ENCODE results near the gene HAND2.

HAND2 gene

DNA sequence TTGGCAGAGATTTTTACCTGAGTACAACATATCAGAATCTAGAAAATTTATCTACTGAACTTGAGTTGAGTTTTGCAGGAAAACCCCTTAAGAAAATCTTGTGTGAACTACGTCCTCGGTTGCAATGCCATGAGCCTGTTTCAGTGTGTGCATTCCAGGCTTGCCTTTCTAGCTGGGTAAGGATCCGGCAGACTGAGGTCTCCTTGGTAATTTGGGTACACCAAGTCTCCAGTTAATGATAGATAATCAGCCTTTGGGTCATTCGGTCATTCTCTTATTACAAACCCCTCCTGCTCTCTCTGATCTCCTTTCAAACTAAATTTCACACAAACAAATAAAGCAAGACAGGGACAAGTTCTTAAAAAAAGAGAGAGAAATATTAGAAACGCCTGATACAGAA, 5.9 kb upstream of the HAND2 start:
- no peak for DNase-seq

DNA sequence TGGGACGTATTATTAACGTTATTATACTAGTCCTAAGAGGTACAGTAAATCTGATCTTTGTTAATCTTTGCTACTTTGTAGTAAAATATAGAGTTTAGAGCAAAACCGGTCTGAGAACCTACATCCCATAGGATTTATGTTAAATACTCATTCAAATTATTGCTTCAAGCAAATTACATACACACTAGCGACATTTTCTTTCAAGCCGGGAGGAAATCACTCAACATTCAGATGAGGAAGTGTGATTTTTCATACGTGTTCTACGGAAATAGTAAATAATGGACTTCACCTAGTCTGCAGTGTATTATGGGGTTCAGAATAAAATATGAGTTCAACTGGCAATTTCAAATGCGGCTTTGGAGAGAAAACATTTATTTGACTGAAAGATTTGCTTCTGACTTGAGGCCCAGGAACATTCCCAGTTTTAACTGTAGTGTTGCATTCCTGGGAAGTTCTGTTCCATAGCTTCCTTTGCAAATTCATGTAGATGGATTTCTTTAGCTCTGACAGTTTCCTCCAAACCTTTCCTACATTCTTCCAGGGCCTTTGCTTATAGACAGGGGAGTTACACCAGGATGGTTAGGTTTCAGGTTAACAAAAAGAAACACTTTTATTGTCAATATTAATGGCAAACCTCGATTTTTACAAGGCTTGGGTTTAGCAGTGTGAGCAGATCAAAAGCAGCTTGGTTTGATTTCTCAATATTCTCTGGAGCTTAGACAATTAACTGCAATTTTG, 5.3 kb upstream of the HAND2 start:
- DNase-seq, result no peak

DNA sequence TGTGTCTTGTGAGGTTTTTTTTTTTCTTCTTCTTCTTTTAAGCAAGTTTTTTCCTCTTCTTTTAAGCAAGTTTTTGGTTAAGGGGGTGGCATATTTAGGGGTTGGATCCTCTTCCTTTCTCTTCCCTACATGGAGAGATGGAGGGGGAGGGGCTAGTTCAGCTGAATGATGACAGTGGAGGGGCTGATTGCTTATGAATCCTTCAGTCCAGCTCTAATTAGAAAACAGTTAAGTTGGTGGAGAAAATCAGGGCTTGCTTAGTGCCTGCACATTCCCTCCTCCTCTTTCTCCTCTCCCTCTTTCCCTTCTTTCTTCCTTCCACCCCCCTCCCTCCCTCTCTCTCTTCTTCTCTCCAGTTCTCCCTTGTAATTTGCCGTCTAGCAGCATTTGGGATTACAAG, 4.4 kb upstream of the HAND2 start:
- DNase-seq, result no peak

DNA sequence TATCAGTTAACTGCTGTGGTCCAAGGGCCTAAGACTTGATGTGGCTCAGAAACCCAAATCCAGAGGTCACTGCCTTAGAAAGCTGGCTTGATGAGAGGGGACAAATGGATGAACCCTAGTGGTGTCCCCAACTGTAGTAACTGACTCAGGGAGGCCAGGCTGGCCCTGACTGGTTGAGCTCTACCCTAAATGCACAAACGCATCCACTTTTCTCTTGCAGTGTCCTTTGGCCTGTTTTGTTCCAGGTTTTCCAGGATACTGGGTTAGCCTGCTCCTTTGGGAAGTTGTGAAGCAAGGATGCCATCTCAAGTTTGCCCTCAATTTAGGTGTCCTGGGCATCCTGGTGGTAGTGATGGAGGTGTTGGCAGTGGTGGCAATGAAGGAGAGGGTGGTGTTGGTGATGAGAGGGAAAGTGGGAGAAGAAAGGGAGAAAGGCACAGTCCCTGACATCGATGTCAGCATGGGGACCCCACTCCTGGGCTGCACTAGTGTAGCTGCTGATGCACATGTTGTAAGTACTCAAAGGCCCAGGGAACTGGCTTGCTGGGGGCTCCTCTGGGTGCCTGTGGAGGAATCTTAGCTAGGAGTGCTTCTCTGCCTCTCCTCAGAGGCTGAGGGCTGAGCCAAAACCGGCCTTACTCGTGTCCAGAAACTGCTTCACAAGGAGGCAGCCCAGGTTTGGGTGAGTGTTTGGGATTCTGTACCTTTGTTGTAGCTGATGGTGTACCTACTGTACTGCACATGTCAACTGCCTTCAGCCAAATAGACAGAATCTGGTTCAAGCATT, 2.9 kb upstream of the HAND2 start:
- no peak for DNase-seq

DNA sequence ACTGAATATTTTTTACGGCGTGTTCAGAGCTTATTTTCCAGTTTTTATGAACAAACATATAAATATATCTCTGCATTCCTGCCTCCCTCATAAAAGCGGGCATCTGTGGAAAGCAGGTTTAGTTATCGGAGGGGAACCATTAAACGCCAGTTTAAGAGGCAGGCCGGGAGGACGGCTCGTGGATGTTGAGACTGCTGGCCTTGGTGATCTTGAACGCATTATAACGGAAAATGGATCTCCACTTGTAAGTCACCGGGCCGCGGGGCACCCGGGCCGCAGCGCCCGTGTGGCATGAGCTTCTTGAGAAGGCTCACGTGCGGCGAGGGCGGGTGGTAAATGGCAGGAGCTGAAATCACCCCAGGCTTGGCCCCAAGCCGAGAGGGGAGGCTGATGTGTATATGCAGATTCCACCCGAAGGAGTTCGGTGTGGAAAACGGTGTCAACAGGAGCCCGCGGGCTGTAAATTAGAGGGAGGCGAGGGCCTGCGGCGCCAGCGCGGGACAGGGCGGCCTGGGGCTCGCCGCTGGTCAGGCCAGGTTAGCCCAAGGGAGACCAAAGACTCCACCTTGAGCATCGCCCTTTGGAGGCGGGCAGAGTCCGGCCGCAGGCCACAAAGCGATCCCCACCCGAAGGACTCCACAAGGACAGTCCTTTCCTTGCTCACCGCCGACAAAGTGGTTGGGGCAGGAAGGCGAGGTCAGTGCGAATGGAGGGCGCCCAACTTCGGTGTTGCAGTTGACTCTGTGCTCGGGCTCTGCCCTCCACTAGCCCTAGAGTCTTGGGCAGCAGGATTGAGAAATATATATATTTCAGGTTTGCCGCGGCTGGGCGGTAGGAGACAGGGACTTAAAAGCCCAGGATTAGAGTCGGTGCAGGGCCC, 1.3 kb upstream of the HAND2 start:
- DNase-seq, result no peak

DNA sequence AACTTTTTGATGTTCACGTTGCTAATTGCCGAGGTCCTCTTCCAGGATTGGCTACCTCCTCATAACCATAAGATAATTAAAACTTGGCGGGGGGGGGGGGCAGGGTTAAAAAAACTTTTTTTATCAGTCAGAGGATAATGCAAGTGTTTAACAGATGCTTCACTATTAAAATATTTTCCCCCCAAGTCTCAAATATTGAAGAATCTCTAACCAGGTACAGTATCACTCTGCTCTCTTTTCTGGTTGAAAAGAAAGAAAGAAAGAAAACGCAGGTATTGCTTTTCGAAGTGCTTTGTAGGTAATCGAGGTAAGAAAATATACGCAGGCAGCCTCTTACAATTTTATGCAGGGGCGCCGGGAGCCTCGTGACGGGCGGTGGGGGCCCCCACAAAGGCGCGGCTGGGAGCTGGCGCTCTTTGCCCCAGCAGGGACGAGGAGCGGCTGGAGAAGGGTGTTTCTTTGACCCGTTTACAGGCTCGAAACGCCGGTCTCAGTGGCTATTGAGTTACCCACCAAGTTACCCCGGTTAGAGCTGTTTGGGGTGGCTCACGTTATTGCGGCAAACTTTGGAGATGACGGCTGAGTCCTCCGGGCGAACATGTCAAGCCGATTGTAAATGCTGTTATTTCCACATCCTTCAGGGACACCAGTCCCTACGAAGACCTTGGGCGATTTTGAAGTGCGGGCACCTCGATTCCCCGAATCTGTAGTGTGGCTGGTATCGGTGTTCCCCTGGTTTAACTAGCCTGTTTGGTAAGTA, 477 bp upstream of the HAND2 start:
- no peak for DNase-seq

DNA sequence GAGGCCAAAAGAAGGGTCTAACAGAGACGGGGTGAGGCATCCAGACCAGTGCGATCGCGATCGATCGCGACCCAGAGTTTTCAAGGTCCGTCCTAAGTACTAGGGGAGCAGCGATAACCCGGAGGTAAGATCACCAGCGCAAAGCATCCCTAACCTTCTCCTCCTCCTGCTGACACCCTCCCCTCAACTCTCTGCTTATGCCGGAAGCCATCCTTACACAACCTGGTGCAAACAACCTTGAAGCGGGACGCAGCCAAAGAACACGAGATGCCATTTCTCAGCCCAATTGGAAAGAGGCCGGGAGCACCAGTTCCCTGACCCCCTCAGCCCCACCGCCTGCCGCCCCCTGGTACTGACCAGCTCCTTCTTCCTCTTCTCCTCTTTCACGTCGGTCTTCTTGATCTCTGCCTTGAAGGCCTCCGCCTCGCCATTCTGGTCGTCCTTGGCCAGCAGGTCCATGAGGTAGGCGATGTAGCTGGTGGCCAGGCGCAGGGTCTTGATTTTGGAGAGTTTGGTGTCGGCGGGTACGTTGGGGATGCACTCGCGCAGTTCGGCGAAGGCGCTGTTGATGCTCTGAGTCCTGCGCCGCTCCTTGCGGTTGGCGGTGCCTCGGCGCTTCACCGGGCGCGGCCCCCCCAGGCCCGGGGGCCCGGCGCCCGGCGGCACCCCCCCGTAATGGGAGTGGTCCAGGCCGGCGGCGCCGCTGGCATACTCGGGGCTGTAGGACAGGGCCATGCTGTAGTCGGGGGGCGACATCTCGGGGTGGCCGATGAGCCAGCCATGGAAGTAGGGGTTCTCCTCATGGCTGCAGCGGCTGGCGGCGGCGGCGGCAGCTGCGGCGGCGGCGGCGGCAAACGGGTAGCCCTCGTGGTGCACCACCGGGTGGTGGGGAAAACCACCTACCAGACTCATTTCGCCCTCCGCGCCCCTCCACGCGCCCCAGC, 1.4 kb downstream of the HAND2 start:
- DNase-seq, result peak; percentile 26

DNA sequence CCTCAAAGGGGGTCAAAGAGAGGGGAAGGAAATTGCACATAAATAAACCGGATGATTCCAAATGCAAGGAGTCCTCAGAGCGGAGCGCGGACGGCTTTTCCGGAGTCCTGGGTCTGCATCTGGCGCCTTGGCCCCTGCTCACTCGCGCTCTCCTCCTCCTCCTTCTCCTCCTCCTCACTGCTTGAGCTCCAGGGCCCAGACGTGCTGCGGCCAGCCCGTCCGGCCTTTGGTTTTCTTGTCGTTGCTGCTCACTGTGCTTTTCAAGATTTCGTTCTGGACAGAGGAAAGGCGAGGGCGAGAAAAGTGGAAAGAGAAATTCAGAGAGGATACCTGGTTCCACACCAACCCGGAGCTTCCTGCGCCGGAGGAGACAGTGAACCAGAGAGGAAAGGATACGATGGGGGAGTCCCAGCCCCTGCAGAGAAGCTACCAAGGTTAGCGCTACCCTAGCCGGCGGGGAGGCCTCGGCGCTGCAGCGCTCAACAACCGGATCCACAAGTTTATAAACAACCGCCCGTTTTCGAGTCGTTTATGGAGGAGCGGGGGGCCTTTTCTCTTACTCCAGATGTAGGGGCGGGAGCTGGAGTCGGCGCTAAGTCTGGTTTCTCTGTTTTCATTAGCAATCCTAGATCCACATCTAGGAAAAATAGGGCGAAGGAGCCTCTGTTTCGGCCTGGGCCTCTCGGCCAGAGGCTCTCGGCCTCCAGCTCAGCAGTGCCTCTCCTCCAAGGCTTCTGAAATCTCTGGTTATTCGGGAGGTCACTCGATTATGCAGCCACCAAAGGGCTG, 2.7 kb downstream of the HAND2 start:
- DNase-seq, result peak; percentile 35

DNA sequence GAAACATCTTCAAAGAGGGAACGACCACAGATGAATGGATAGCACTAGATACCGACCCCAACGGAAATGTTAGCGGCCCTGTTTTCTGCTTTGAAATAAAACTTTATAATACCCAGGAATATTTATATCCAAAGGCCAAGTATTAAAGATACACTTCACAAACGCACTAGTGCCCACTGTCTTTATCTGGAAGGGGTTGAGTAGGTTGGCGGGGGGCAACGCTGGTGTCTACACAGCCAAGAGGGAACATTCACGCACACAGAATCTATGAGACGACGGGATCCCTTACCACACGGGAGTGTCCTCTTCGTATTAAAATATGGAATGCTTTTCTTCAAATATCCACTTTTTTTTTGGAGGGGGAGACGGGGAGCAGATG, 3.3 kb downstream of the HAND2 start:
- DNase-seq, result no peak

DNA sequence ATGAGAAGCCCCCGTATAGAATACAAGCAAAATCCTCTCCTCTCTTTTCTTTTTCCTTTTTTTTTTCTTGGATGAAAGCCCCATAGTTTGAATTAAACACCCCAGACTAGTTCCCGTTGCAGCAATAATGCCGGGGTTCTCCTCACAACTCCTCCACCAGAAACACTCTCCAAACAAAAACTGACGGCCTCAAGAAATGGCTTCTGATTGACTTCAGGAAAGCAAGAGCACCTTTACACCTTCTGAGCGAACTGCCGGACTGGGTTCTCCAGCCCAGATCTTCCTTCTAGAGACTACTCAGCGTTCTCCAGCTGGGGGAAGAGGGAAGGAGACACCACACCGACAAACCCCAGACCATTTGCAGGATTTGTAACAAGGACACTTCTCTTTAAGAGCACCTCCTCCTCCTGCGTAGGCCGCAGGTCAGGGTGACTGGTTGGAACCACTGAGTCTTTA, 4.0 kb downstream of the HAND2 start:
- peak; percentile 32 for DNase-seq

DNA sequence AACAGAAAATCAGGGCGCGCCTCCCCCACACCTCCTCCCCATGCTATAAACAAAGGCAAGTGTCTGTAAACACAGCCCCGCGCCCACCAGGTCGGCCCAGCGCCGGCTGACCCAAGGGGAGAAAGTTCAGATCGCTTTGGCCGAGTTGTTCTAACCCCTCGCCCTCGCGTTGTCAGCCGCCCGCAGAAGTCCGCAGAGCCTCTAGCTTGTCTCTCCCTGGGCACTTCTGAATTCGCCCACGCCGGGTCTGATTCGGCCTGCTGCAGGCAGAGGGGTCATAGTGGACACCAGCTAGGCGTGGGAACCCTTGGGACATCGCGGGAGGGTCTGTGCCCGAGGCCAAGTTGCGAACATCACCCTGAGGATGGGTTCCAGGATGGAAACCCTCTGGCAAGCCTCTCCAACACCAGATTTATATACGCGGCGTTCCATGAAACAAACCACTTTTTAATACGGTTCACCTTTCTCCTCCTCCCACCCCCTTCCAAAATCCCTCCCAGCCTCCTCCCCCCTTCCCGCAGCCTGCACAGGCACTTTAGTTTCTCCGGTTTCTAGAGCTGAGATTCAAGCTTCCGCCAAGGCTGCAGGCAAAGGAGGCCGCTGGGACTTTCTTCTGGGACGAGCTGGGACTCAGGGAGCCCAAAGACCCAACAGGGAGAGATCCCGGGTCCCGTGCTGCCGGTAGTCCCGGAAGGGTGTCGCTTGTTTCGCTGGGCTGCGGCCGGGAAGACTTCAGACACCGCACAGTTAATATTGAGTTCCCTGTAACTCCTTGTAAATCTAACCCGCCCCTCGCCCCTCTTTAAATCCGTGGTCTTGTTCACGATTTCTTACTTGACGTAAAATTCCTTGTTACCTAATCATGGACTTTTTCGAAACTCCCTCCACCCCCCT, 4.7 kb downstream of the HAND2 start:
- no peak for DNase-seq

DNA sequence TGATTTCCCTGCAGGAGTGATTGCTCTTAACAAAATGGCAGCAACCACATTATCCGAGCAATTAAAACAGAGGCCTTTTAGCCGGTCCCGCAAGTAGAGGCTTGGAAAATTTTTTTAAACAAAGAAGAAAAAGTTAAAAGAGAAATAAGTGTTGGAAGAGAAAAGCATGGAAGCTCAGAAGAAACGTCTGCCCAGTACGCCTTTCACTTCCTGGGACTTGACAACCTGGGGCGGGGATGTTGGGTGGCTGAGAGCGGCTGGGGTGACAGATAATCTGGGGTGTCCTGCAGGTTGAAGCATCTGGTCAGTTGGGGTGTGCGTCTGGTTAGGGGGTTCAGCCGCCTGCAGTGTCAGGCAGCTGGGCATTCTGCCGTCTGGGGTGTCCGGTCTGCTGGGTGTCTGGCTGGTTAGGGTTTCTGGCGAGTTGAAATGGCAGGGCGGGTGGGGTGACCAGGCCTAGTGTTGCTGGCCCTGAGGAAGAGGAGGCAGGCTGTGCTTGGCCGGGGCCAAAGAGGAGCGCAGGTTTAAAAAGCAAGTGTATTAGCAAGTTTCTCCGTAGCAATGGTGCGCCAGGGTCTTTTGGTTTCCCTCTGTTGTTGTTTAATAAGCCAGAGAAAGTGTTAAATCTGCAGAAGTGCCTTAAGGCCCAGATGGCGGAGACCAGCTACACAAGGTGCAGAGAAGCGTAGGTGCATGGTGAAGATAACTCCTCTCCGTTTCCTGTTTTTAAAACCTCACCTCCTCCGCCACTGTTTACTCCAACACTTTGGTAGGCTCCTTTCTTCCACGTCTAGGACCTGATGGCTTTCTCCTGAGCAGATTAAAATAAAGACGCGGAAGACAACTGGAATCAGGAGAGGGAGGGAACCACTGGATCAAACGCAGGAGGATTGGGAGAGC, 5.6 kb downstream of the HAND2 start:
- no peak for DNase-seq

DNA sequence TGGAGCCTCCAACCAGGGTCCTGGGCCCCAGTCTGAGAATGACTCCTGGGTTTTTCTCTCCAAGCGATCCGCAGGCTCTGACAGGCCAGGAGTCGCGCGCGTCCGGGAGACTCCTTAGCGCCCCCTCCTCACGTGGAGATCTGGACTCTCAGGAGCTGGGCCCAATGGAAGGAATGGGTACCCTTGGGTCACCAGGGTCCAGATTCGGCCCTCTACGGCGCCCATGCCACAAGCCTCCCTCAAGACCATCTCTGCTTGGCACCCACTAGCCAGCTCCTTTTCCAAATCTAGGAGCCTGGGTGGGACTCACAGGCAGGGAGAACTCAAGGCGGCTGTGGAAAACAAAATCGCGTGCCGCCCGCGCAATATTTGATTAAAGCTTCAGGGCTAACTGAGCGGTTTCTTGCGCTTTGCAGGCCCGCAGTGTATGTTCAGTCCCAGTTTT, 7.1 kb downstream of the HAND2 start:
- no peak for DNase-seq

DNA sequence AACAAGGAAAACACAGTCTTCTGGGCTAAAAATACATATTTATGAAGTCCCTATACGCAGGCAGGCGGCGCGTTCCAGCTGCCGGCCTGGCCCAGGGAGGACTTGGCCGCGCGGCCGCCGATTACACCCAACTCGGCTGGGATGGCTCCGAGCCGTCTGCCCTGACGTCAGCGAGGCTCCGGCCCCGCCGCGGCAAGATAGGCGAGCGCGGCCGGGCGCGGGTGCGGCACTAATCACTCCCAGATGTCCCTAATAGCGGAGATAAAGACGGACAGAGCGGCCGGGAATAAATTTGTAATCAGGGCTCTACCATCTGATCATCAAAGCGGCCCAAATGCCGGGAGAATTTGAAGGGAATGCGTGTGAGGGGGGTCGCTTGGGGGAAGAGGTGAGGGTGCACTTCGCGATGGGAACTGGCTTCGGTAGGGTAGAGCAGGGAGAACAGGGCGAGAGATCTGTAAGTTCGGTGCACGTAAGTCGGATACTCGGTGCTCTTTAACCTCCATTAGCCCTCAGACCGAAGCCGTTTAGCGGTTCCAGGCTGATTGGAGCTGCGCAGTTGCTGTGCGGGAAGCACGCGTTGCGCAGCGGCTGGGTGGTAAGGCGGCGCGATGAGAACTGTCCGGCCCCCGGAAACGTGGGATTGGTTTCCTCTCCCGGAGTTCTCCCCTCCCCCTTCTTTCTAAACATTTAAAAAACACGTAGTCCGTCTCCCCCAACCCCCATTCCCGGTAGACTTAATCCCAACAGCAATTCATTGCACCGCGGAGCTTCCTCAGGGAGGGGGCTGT, 7.7 kb downstream of the HAND2 start:
- peak; percentile 80 for DNase-seq

DNA sequence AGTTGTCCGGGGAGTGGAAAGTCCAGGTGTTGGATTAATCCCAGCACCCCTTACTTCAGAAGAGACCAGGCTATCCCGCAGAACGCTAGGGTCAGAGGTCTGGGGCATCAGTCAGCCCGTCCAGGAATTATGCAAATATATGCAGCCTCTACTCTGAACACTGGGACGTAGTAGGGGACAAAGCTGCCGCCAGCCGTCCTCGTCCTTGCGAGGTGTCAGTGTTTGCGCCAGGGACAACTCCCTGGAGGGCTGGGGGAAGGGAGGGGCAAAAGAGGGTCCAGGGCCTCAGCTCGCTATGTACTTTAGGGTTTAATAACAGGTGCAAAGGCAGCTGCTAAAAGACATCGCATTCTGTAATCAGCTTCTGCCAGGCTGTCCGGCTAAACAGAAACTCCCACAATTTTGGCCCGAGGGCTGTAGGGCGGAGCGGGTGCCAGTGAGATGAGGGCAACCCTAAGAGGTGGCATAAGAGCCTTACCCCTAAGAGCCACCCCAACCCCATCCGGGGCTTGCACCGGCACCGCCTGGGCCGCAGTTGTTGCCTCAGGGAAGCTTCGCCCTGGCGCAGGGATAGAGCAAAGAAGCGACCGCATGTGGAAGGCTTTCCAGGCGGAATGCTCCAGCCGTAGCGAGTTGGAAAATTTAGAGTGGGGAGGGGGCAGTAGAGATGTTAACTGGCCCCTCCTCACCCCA, 8.4 kb downstream of the HAND2 start:
- no peak for DNase-seq

DNA sequence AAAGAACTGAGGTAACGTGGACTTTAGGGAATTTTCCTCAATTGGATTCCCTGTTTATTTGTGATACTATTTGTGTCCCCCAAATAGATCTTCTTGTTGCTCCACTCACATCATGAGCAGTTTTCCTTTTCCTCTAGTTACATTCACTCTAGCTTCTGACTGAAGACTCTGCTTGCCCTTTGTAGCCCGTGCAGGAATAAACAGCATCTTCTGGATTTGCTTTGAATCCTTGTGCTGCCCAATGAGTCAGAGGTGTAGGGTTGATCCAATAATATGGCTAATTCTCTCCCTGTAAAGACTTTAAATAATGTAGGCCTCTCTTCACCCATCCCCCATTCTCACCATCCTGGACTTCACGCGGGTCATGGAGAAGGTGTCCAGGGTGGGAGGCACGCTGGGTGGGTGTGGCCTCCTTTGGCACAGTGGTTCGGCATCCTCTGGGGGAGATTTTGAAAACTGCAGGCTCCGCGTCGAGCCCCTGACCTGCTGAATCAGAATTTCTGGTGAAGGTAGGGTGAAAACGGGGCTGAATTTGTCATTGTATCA, 9.0 kb downstream of the HAND2 start:
- no peak for DNase-seq

Data from HCEC 1CT (cell line).